Measurements from ENCODE around the gene GMDS. TPM values are rescaled to one million over a fixed set of nuclear protein-coding genes. Genes with fewer than 3 reads are reported as not detected.

GMDS gene
- total and polyA plus RNA-seq, 2 of the 13 experiments (the other 11 are each of a cell fraction or from before 2014, with no cell fraction given), result 64.4 to 112 TPM

- in situ Hi-C loops (cut with HindIII; ENCODE audit: extremely low pct_ligation_motif_present, low pct_unique_long_range_greater_than_20kb), result no loop called here
- Histone ChIP-seq H4K20me1 (ENCODE audit: insufficient read depth, low read length) (no peaks in the 10 kb centered on the region), H3K27ac (ENCODE audit: extremely low read length, insufficient read depth, low read length) (no peak overlapping the region), H3K9ac (ENCODE audit: insufficient read depth, low read depth, low read length) (no peak overlapping the region), H3K79me2 (ENCODE audit: insufficient read depth, low read length) (no peaks in the 10 kb centered on the region), H2AFZ (ENCODE audit: low read length) (no peak overlapping the region), H3K4me1 (ENCODE audit: insufficient read depth, low read length) (peaks cover 4% of the 10 kb centered on the region; the same call in 1 of the 2 replicates), H3K36me3 (replicated peaks in 1 of 2; ENCODE audit: control insufficient read depth in 1 of 2, insufficient read depth in 2 of 2, low read length in 2 of 2) (peaks cover 9 to 46% of the 10 kb centered on the region in 2 experiments; a peak in 4 of 5 replicates), H3K4me2 (ENCODE audit: low read depth, low read length) (no peak overlapping the region), H3K4me3 (replicated peaks in 1 of 3; ENCODE audit: insufficient read depth in 1 of 3, low read depth in 2 of 3, low read length in 3 of 3) (no peak overlapping the region), H3K9me3 (ENCODE audit: low read length) (no peaks in the 10 kb centered on the region), H3K27me3 (ENCODE audit: control insufficient read depth in 1 of 2, insufficient read depth in 2 of 2, low read length in 2 of 2) (no peaks in the 10 kb centered on the region)
- DNase-seq (ENCODE audit: low spot score), result no peak
- ChIA-PET CTCF (ENCODE audit: low intra/inter-chr PET ratio, low total read pairs) (no interaction called here), POLR2A (no interaction called here)
- BruUV-seq (replicated peaks), result no TSS peak
- FAIRE-seq, result no peak
- intact Hi-C loops (cut with micrococcal nuclease; ENCODE audit: unreplicated experiment), result no loop called here
- 97% methylated on average over 3 of the region's 3 CpGs for WGBS (ENCODE audit: low lambda C conversion rate)
- TF ChIP-seq KAT7 (CRISPR knock-in tag; IDR thresholded peaks at IDR 0.05; ENCODE audit: borderline replicate concordance), result no peak
- TF ChIP-seq ZNF484 (CRISPR knock-in tag; IDR thresholded peaks at IDR 0.05; ENCODE audit: borderline replicate concordance, low read depth), result no peak
- no peak for TF ChIP-seq NPAS2 (CRISPR knock-in tag; IDR thresholded peaks at IDR 0.05; ENCODE audit: borderline replicate concordance)
- no peak for TF ChIP-seq ZSCAN20 (CRISPR knock-in tag; IDR thresholded peaks at IDR 0.05; ENCODE audit: borderline replicate concordance)
- TF ChIP-seq ARHGAP35 (CRISPR knock-in tag; IDR thresholded peaks at IDR 0.05; ENCODE audit: borderline replicate concordance), result no peak
- no peak for TF ChIP-seq ZZZ3 (CRISPR knock-in tag; IDR thresholded peaks at IDR 0.05; ENCODE audit: borderline replicate concordance)
- TF ChIP-seq ZNF766 (CRISPR knock-in tag; IDR thresholded peaks at IDR 0.05; ENCODE audit: borderline replicate concordance), result no peak
- no peak for TF ChIP-seq ZNF883 (CRISPR knock-in tag; IDR thresholded peaks at IDR 0.05; ENCODE audit: not compliant biosample characterization)
- no peak for TF ChIP-seq ZNF446 (CRISPR knock-in tag; IDR thresholded peaks at IDR 0.05)
- TF ChIP-seq STAT5B (CRISPR knock-in tag; IDR thresholded peaks at IDR 0.05), result no peak
- TF ChIP-seq, protein P1, sequence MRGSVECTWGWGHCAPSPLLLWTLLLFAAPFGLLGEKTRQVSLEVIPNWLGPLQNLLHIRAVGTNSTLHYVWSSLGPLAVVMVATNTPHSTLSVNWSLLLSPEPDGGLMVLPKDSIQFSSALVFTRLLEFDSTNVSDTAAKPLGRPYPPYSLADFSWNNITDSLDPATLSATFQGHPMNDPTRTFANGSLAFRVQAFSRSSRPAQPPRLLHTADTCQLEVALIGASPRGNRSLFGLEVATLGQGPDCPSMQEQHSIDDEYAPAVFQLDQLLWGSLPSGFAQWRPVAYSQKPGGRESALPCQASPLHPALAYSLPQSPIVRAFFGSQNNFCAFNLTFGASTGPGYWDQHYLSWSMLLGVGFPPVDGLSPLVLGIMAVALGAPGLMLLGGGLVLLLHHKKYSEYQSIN (CRISPR knock-in tag; IDR thresholded peaks at IDR 0.05; ENCODE audit: borderline replicate concordance), result no peak
- TF ChIP-seq MBNL3 (CRISPR knock-in tag; conservative IDR thresholded peaks at IDR 0.05), result no peak
- TF ChIP-seq ZNF572 (CRISPR knock-in tag; IDR thresholded peaks at IDR 0.05), result no peak
- TF ChIP-seq ZKSCAN8 (CRISPR knock-in tag; IDR thresholded peaks at IDR 0.05; ENCODE audit: borderline replicate concordance), result no peak
- no peak for TF ChIP-seq ZFP91 (CRISPR knock-in tag; IDR thresholded peaks at IDR 0.05; ENCODE audit: borderline replicate concordance)
- TF ChIP-seq ZFY (CRISPR knock-in tag; IDR thresholded peaks at IDR 0.05), result no peak
- no peak for TF ChIP-seq TCF7L2 (IDR thresholded peaks at IDR 0.05; ENCODE audit: low read depth, low read length)
- no peak for ATAC-seq
Measured at GRCh38 chr6:2270054-2270453, 24.6 kb upstream of the GMDS start.
